NK-92 treated with Interleukin-12 subunit alpha and Interleukin-12 subunit beta, amount 100 ng/mL, for 24 hours (cell line): ENCODE measurements around the gene TRIO.
"Not testable (repeated sequence)": the region's sequence is repeated elsewhere in the genome, so short reads cannot be mapped to it uniquely, and the experiment has no call there.

Experiments
- DNase-seq: peaks from one replicate; lab custom pipeline; 2025; lab: John Stamatoyannopoulos, UW

The TRIO gene

DNA sequence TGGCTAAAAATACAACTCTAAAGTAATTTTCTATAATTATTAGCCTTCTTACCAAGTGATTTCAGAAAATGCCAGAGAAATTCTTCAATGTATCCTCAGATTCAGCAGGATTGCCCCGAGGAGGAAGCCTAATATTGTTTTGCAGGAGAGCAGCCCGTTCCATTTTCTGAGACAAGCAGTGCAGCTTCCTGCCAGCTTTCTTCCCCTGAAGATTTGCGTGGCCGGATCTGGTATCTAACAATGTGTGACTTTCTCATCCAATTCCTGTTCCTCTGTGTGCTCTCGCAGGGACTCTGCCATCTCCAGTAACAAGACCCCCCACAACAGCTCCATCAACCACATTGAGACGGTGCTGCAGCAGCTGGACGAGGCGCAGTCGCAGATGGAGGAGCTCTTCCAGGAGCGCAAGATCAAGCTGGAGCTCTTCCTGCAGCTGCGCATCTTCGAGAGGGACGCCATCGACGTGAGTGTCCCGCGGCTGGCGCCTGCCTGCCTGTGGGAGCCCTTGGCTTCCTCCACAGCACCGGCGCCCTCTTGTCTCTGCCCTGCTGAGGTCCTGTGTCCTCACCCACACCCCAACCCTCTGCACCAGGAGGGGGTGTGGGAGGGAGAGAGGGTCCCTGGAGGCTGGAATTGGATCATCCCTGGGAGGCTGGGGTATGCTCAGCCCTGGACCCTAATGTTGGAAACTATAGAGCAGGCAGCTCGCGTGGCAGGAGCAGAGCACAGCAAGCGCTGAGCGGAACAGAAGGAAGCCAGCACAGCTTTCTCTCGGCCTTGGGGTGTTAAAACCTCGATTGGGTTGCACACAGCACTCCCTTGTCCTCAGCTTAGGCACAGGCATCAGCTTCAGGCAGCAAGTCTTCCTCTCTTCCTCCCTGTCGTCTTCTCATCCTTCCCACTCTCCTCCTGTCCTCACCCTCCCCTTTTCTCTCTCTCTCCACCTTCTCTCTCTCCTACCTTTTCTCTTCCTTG is 216.2 kb downstream of the TRIO start:
- DNase-seq = no peak

DNA sequence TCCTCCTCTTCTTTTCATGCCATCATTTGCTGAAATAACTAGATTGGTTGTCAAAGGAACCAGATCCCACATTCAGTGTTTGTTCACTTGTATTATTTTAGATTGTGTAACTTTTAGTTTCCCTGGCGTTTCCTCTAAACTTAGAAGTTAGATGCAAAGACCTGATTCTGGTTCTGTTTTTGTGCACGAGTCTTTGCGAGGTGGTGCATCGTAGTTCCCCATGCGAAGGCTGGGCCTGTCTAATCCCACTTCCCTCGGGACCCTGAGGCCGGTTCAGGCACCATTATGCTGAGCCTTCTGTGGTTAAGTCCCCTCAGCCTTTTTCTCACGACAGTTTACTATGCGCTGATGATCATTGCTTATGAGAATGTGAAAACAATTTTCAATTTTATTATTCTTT is 219.3 kb downstream of the TRIO start:
- DNase-seq = no peak

DNA sequence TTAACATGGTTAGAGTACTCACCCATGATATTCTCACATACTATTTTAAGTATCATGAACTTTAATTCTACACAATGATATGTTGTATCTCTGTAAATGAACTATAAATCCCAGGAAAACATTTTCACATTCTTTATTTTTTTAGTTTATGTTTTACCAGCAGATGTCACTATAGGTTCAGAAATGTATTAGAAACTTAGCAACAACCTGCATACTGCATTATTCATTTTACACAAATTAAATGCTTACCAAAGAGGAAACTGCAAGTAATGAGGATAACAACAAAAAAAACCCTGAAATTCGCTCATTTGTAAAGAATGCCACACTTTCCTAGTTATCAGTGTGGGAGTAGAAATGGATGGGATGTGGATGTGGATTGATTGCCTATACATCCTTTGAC is 221.0 kb downstream of the TRIO start:
- DNase-seq = no peak

DNA sequence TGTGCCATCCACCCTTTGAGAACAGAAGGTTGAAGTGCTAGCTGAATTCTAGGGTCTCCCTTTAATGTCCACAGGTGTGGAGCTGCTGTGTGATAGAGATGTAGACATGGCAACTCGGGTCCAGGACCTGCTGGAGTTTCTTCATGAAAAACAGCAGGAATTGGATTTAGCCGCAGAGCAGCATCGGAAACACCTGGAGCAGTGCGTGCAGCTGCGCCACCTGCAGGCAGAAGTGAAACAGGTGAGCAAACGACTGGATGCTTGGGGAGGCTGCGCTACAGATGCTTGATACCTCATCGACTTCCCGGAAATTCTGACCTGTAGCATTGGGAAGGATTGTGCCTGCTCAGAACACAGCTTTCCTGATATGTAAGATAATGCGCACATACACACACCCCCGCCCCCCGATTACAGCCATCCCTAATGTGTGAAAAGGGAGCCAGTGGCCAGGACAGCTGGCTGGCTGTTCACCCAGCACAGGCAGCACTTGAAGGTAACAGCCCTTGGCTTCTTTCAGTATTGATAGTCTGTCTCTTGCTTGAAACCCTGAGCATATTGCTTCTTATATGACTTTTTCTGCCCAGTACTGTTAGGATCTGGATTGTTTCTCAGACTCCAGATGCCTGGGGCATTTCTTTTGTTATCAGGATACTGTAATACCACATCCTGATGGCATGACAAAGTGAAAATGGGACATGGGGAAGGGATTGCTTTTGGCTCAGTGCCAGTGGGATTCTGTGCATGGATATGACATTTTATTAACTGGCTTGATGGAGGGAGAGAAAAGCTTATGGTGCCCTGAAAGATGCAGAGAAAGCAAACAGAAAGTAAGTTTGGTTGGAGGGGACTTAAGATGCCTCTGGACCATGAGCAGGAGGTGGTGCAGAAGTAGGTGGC is 221.7 kb downstream of the TRIO start:
- no peak for DNase-seq

DNA sequence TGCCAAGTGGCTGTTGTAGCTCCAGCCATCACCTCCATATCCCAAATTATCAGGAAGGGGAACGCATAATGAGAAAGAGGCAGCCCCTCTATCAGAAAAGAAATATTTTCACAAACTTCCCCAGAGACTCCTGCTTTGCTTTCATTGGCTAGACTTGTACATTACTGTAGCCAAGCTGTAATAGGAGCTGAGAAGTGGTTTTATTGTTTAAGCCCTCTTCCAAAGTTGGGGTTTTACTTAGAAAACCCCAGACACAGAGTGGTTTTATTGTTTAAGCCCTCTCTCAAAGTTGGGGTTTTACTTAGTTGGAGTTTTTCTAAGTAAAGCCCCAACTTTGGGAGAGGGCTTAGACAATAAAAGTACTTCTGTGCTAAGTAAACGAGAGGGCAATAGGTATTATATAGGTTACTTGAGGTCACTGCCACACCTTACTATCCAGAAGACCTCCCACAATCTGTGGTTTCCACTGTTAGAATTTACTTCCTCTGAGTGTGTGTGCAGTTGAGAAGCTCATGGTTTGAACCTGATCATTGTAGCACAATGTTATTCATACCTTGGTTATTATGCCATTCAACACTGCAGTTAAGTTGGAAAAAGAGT is 222.8 kb downstream of the TRIO start:
- DNase-seq = no peak

DNA sequence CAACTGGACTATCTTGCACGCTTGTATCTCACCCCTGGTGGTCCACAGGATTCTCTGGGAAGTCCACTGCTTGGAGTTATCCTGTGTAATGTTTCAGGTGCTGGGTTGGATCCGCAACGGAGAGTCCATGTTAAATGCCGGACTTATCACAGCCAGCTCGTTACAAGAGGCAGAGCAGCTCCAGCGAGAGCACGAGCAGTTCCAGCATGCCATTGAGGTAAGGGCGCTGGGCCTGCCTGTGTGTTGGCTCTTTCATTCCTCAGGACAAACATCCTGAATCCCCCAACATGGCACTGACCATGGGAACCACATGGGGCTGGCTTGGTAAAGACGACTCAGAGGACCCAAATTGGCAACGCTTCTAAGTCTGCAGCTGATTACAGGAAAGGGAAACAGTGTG is 223.6 kb downstream of the TRIO start:
- no peak for DNase-seq

DNA sequence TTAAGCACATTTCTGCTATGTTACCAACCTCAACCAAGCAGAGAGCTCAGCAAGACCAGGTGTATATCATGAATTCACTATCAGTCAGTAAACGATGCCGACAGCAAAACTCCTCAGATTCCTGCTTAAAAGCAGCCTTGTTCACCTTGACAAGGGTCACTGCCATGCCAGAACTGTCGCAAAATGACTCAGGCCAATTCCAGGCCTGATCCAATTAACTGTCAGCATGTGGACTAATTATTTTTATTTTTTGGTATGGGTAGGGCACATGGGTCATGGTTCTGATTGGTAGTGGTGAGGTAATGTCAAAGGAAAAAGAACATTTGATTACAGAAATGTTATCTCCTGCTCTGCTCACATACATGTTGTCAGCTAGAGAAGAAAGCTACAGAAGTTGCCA is 224.2 kb downstream of the TRIO start:
- DNase-seq = no peak

DNA sequence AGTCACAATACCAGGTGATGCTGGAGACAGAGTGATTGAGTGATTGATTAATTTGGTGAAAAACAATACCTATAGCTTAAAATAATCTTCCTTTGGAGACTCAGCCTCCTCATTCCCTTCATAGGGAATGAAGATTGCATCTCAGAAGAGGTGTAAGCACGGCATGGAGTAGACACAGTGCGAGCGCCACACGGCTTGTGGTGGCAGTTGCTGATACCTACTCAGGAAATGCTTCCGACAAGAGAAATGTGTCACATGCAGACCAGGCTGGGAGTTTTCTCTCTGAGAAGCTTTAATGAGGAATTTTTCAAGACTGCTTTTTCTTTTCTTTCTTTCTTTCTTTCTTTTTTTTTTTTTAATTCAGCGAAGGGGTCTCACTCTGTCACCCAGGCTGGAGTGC is 226.6 kb downstream of the TRIO start:
- no peak for DNase-seq

DNA sequence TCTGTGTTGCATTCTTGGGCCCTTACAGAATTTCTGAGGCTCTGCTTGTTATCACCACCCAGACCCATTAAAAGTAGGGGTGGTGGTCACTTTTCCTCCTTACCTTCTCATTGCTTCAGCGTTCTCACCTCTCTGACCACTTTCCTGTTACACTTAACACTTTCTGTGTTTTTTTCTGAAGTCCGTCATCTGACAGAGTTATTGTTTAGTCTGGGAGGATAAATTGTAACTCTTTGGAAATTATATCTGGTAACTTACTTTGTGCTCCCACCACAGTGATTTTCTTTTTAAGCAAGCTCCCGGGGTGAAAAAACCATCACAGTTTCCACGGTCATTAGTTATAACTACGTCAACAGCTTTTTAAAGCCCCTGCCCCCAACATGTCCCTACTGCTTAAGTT is 227.2 kb downstream of the TRIO start:
- no peak for DNase-seq

DNA sequence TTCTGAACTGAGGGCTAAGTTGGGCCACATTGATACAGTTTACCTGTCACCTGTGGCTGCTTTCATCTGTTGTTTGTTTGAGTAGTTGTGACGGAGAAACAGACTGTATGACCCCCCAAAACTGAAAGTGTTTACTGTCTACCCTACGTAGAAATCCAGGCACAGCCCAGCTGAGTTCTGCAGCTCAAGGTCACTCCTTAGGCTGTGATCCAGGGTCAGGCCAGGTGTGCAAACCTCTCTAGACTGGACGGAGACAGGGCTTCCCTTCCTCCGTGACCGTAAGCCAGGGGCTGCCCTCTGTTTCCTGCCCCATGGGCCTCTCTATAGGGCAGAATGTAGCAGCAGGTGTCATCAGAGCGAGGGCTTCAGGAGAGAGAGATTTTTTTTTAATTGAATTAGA is 230.5 kb downstream of the TRIO start:
- DNase-seq = no peak

DNA sequence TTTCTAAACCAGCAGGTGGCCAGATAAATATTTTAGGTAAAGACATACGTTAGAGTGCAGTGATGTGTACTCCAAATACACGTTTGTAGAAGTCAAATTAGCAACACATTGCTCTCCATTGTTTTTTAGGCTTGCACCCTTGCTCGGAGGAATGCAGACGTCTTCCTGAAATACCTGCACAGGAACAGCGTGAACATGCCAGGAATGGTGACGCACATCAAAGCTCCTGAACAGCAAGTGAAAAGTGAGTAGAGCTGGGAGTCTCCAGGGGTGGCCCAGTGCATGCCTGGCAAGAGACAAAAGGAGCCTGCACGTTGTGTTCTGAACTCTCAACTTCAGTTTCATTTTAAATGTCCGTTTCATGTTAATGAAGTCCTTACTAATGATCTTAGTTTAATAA is 231.0 kb downstream of the TRIO start:
- no peak for DNase-seq

DNA sequence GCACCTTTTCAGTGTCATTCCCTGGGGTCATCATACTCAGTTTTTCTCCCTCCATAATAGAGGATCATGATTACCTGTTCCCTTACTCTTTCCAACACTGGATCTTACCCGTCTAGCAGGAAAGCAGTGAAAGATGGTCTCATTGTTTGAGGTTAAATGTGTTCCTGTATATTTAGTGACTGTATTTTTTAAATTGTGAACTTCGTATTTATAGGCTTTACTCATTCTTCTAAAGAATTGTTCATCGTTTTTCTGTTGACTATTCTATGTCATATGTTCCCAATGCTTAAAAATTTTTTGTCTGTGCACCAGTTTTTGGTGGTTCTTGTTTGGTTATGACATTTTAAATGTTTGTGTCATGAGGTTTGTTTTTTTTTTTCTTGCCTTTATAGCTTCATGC is 233.6 kb downstream of the TRIO start:
- no peak for DNase-seq

DNA sequence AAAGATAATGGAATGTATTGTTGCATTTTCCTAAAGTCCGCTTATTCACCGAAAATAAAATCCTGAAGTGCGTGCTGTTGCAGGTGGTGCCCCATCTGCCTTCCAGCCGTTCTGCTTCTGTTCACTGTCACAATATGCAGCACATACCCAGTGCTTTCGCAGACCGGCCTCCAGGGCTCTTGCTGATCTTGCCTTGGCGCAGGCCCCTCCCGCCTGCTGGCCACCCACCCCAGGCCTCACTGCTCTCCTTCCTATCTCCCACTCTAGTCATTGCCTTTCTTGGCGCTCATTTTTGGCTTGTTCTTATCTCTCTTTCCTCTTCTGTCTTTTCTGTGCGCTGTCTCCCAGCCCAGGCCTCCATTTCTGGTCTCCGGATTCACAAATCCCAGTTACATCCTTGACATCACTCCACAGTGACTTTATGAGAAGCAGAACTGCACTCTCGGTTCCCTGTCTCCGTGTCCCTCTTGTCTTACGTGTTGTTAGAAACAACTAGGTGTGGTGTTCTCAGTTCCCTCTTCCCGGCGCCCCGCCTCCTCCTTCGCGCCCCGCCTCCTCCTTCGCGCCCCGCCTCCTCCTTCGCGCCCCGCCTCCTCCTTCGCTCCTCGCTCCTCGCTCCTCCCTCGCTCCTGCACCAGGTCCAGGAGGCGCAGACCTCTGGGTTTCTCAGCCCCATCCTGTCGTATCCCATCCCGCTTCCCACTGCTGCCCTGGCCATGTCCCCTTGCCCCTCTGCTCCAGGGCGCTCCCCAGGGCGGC is 236.8 kb downstream of the TRIO start:
- DNase-seq = no peak

DNA sequence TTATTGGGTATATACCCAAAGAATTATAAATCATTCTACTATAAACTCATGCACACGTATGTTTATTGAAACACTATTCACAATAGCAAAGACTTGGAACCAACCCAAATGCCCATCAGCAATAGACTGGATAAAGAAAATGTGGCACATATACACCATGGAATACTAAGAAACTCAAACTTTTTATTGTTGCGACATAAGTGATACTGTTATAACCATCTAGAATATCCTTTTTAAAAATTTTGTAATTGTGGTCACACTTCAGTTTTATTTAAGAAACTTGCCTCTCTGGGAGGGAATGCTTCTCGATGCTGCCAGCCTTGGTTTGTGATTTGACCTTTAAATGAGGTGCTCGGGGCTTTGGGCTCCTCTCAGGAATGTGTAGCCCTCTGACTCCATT is 237.6 kb downstream of the TRIO start:
- no peak for DNase-seq

DNA sequence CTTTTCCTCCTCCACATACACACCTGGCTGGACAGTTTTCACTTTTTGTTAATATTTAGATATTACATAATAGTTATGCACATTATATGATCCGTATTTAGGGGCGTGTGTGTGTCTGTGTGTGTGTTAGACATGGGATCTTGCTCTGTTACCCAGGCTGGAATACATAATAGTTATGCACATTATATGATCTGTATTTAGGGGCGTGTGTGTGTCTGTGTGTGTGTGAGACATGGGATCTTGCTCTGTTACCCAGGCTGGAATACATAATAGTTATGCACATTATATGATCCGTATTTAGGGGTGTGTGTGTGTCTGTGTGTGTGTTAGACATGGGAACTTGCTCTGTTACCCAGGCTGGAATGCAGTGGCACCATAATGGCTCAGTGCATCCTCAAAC is 239.5 kb downstream of the TRIO start:
- DNase-seq = no peak

DNA sequence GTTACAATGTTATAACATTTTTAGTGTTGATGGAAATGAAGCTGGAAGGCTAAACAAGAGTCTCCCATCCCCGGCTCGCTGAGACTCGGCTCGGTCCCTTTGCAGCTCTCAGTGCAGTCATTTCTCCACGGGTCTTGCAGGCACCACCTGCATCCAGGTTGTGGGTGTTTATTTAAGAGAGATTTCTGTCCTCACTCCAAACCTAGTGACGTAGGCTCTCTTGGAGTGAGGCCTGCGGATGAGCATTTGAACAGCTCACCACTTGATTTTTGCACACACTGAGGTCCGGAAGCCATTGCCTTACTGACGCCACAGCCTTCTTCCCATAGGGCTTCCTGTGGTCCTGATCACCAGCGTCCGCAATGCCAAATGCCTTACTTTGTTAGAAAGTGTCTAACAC is 240.8 kb downstream of the TRIO start:
- no peak for DNase-seq

DNA sequence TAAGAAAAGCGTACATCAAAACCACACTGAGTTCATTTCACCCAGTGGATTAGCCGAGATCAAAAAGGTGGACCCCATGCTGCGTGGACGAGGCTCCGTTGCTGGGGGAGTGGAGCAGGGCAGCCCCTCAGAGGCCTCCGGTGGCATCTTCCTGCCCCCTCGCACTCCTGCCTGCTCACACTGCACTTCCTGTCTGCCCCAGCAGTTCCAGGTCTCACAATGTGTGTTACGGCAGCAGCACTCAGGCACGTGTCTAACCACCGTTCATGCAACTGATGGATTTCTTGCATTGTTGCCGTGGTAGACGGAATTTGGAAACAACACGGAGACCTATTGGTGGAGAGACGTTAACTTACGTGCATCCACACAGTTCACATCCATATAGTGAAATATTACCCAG is 241.9 kb downstream of the TRIO start:
- DNase-seq = no peak

DNA sequence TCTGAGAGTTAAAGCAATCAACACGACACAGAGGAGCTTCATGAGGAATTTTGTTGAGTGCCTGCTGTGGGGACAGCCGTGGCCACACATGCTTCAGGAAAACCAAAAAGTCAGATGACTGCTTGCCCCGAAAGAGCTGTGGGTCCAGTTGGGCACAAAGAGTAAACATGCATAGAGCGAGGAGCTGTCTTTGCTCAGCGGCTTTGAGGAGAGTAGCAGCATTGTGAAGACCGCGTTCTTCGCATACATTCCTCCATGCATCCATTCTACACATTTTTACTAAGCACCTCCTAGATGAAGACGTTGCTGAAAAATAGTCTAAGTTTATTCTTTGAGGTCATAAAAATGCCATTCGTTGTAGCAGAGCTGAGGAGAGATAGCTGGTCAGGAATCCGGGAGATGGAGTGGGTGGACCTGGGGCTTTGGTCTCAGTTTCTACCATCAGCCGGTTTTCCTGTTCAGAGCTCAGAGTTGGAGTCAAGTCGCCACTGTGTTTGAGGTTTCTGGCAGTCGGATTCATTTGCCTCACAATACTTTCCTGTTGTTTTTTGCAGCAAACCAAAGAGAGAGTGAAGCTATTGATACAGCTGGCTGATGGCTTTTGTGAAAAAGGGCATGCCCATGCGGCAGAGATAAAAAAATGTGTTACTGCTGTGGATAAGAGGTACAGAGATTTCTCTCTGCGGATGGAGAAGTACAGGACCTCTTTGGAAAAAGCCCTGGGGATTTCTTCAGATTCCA is 243.9 kb downstream of the TRIO start:
- no peak for DNase-seq

DNA sequence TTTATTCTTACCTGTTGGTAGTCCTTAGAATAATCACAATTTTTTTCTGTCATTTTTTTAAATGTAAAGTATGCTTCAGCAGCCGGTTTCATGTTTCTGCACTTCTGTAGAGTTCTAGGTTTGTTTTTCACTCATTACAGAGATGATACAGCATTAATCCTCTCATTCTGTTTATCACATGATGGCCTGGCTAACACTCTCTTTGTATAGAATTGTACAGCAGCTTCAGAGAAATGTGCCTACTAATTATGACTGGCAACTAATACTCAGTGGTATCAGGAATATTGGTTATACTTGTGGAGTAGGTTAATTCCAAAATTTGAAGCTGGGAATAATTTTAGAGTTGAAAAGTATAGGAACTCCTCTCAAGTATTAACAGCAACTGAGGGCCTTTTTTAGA is 245.6 kb downstream of the TRIO start:
- no peak for DNase-seq

DNA sequence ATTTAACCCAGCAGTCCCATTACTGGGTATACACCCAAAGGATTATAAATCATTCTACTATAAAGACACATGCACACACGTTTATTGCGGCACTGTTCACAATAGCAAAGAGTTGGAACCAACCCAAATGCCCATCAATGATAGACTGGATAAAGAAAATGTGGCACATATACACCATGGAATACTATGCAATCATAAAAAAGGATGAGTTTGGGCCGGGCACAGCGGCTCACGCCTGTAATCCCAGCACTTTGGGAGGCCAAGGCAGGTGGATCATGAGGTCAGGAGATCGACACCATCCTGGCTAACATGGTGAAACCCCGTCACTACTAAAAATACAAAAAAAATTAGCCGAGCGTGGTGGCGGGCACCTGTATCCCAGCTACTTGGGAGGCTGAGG is 249.4 kb downstream of the TRIO start:
- not testable (repeated sequence) for DNase-seq

DNA sequence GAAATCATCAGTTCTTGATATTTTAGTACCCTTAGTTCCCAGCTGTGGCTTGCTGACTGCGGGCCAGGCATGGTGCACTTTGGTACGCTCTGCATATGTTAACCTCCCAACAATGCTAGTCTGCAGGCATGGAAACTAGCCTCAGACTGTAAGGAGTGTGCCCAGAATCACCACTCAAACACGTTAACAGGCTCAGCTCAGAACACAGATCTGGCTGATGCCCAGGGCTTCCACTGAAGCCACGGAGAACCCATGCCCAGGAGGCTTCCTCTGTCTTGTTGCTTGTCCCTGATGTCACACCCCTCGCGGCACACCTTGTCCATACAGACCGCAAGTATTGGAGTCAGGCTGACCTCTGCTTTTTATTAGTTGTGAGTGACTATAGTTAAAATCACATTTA is 251.2 kb downstream of the TRIO start:
- no peak for DNase-seq
